ENCODE data around the gene SMIM43.

SMIM43 gene

GRCh38 chr4:121738780-121739535, 26.0 kb downstream of the SMIM43 start:
- ATAC-seq = no peak
- no peak for TF ChIP-seq CSDC2 (CRISPR knock-in tag; IDR thresholded peaks at IDR 0.05)
- no peak for TF ChIP-seq CREB5 (CRISPR knock-in tag; IDR thresholded peaks at IDR 0.05; ENCODE audit: low read depth)
- TF ChIP-seq POU6F1 (CRISPR knock-in tag; IDR thresholded peaks at IDR 0.05; ENCODE audit: borderline replicate concordance, low read depth) = no peak
- TF ChIP-seq ZNF70 (CRISPR knock-in tag; IDR thresholded peaks at IDR 0.05) = no peak
- TF ChIP-seq, protein P1, sequence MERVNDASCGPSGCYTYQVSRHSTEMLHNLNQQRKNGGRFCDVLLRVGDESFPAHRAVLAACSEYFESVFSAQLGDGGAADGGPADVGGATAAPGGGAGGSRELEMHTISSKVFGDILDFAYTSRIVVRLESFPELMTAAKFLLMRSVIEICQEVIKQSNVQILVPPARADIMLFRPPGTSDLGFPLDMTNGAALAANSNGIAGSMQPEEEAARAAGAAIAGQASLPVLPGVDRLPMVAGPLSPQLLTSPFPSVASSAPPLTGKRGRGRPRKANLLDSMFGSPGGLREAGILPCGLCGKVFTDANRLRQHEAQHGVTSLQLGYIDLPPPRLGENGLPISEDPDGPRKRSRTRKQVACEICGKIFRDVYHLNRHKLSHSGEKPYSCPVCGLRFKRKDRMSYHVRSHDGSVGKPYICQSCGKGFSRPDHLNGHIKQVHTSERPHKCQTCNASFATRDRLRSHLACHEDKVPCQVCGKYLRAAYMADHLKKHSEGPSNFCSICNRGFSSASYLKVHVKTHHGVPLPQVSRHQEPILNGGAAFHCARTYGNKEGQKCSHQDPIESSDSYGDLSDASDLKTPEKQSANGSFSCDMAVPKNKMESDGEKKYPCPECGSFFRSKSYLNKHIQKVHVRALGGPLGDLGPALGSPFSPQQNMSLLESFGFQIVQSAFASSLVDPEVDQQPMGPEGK (CRISPR knock-in tag; IDR thresholded peaks at IDR 0.05; ENCODE audit: borderline replicate concordance) = no peak
- TF ChIP-seq ESRRG (CRISPR knock-in tag; IDR thresholded peaks at IDR 0.05) = no peak
- no peak for TF ChIP-seq ISL1 (CRISPR knock-in tag; IDR thresholded peaks at IDR 0.05)
- TF ChIP-seq ZNF565 (CRISPR knock-in tag; conservative IDR thresholded peaks at IDR 0.05; ENCODE audit: low read depth) = no peak
- no peak for TF ChIP-seq RARB (CRISPR knock-in tag; IDR thresholded peaks at IDR 0.05)
- TF ChIP-seq TCF4 (CRISPR knock-in tag; IDR thresholded peaks at IDR 0.05; ENCODE audit: borderline replicate concordance) = no peak
- no peak for TF ChIP-seq ZFP30 (CRISPR knock-in tag; IDR thresholded peaks at IDR 0.05)
- TF ChIP-seq ZC3H10 (CRISPR knock-in tag; IDR thresholded peaks at IDR 0.05) = no peak
- TF ChIP-seq, protein P2, sequence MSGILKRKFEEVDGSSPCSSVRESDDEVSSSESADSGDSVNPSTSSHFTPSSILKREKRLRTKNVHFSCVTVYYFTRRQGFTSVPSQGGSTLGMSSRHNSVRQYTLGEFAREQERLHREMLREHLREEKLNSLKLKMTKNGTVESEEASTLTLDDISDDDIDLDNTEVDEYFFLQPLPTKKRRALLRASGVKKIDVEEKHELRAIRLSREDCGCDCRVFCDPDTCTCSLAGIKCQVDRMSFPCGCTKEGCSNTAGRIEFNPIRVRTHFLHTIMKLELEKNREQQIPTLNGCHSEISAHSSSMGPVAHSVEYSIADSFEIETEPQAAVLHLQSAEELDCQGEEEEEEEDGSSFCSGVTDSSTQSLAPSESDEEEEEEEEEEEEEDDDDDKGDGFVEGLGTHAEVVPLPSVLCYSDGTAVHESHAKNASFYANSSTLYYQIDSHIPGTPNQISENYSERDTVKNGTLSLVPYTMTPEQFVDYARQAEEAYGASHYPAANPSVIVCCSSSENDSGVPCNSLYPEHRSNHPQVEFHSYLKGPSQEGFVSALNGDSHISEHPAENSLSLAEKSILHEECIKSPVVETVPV (CRISPR knock-in tag; IDR thresholded peaks at IDR 0.05) = no peak
- no peak for TF ChIP-seq GLIS3 (CRISPR knock-in tag; IDR thresholded peaks at IDR 0.05)
- no peak for TF ChIP-seq TOX (CRISPR knock-in tag; IDR thresholded peaks at IDR 0.05; ENCODE audit: borderline replicate concordance)

DNA sequence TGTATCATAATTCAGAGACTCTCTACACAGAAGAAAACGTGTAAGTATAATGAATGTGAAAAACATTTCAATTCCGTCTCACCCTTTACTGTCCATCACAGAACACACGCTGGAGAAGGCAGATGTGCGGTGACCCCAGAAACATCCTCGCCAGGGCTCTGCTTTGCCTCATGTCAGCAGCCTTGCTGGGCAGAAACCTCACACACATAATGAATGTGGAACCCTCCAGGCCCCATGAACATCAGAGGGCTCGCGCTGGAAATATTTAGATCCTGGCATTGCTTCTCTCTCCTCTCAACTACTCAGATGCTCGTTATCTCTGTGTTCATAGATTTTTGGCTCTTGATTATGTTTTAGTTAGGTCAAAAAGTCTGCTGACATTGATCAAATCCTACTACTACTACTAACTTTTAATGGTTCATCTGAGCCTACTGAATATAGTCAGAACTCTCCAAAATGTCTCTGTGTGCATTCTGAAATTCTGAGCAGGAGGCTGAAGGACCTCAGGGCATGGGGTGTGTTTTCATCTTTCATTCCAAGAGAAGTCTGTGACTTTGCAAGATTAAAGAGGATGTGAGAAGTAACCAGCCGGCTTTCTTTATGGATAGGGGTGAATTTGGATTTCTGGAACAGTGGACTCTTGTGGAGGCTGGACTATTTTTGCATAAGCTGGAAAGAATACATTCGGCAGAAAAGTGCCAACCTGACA, 27.0 kb downstream of the SMIM43 start:
- no peak for ATAC-seq
- TF ChIP-seq ISL1 (CRISPR knock-in tag; IDR thresholded peaks at IDR 0.05) (no peak), ZNF565 (CRISPR knock-in tag; conservative IDR thresholded peaks at IDR 0.05; ENCODE audit: low read depth) (no peak), PPARA (CRISPR knock-in tag; IDR thresholded peaks at IDR 0.05; ENCODE audit: borderline replicate concordance) (no peak), ARNTL (CRISPR knock-in tag; IDR thresholded peaks at IDR 0.05; ENCODE audit: borderline replicate concordance, low read depth) (no peak), OSR1 (CRISPR knock-in tag; IDR thresholded peaks at IDR 0.05) (no peak), POU6F1 (CRISPR knock-in tag; IDR thresholded peaks at IDR 0.05; ENCODE audit: borderline replicate concordance, low read depth) (no peak)

DNA sequence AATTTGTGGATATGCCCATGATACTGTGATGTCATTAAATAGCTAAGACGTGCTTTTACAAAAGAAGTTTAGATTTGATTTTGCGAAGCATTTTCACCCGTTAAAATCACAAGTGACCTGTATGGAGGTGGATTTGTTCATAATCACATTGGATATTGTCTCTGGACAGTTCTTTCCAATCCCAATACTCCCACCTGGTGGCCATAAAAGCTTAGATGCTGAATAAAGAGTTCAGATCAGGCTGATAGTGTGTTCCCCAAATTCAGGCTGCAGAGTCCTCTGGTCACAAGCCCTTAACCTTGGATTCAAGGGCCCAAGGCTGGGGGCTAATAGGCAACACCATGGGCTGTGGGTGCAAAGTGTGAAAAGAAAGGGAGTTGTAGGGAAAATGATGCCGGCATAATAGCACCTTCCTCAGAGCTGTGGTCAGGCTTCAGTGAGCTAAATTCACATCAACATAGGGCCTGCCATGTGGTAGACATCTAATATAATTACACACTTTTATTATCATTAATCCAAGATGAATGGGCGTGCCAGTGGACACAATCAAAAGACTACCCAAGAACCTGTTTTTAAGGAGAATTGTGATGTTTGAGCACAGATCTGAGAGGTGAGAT, 28.1 kb downstream of the SMIM43 start:
- ATAC-seq = peak; percentile 94
- TF ChIP-seq ZNF565 (CRISPR knock-in tag; conservative IDR thresholded peaks at IDR 0.05; ENCODE audit: low read depth) (no peak), PPARA (CRISPR knock-in tag; IDR thresholded peaks at IDR 0.05; ENCODE audit: borderline replicate concordance) (no peak), ZNF70 (CRISPR knock-in tag; IDR thresholded peaks at IDR 0.05) (no peak), GLIS3 (CRISPR knock-in tag; IDR thresholded peaks at IDR 0.05) (no peak), RARB (CRISPR knock-in tag; IDR thresholded peaks at IDR 0.05) (no peak), ZC3H10 (CRISPR knock-in tag; IDR thresholded peaks at IDR 0.05) (no peak), ARNTL (CRISPR knock-in tag; IDR thresholded peaks at IDR 0.05; ENCODE audit: borderline replicate concordance, low read depth) (no peak), POU6F1 (CRISPR knock-in tag; IDR thresholded peaks at IDR 0.05; ENCODE audit: borderline replicate concordance, low read depth) (no peak), CSDC2 (CRISPR knock-in tag; IDR thresholded peaks at IDR 0.05) (no peak), CREB5 (CRISPR knock-in tag; IDR thresholded peaks at IDR 0.05; ENCODE audit: low read depth) (no peak), BACH2 (CRISPR knock-in tag; IDR thresholded peaks at IDR 0.05; ENCODE audit: borderline replicate concordance) (no peak), ESRRG (CRISPR knock-in tag; IDR thresholded peaks at IDR 0.05) (no peak), OSR1 (CRISPR knock-in tag; IDR thresholded peaks at IDR 0.05) (no peak)
- TF ChIP-seq, protein P2 (CRISPR knock-in tag; IDR thresholded peaks at IDR 0.05) = no peak

All from SK-N-SH treated with all-trans-retinoic acid at 6 μM for 48 hours (cell line).